Measurements from ENCODE around the gene ZBTB40. TPM values are rescaled to one million over a fixed set of nuclear protein-coding genes. Genes with fewer than 3 reads are reported as not detected.

ZBTB40 gene
- total RNA-seq, 1 experiment from 2014 or later, result 11.5 TPM

DNA sequence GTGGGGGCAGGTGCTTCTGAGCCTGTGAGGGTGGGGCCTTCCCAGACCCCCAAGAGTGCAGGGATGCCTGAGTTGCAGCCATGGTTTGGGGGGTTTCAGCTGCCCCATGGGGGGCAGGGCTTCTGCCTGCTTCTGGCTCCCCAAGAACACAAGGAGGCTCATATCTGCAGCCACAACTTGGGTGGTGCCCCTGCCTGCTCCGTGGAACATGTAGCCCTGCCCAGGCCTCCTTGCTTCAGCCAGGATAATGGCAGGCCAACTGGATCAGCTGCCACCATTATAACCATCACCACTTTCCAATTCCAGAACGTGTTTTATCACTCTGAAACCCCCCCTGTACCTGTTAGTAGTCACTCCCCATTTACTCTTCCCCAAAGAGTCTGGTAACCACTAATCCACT is 14.0 kb downstream of the ZBTB40 start:
- Mint-ChIP-seq H3K4me3 (no peak overlapping the region), H3K4me1 (peaks cover 15% of the 10 kb centered on the region), H3K36me3 (no peaks in the 10 kb centered on the region), H3K27me3 (ENCODE audit: low read depth) (no peaks in the 10 kb centered on the region), H3K27ac (no peak overlapping the region), H3K9me3 (no peaks in the 10 kb centered on the region)
- ChIA-PET CTCF (no interaction called here), POLR2A (interaction anchor here (0.6 kb wide), 1 partner anchor 12 kb away, joined by 5 read pairs; no protein-coding TSS in a partner anchor)
- DNase-seq (ENCODE audit: low spot score), result no peak
- ATAC-seq, result no peak
- TF ChIP-seq, protein P1, sequence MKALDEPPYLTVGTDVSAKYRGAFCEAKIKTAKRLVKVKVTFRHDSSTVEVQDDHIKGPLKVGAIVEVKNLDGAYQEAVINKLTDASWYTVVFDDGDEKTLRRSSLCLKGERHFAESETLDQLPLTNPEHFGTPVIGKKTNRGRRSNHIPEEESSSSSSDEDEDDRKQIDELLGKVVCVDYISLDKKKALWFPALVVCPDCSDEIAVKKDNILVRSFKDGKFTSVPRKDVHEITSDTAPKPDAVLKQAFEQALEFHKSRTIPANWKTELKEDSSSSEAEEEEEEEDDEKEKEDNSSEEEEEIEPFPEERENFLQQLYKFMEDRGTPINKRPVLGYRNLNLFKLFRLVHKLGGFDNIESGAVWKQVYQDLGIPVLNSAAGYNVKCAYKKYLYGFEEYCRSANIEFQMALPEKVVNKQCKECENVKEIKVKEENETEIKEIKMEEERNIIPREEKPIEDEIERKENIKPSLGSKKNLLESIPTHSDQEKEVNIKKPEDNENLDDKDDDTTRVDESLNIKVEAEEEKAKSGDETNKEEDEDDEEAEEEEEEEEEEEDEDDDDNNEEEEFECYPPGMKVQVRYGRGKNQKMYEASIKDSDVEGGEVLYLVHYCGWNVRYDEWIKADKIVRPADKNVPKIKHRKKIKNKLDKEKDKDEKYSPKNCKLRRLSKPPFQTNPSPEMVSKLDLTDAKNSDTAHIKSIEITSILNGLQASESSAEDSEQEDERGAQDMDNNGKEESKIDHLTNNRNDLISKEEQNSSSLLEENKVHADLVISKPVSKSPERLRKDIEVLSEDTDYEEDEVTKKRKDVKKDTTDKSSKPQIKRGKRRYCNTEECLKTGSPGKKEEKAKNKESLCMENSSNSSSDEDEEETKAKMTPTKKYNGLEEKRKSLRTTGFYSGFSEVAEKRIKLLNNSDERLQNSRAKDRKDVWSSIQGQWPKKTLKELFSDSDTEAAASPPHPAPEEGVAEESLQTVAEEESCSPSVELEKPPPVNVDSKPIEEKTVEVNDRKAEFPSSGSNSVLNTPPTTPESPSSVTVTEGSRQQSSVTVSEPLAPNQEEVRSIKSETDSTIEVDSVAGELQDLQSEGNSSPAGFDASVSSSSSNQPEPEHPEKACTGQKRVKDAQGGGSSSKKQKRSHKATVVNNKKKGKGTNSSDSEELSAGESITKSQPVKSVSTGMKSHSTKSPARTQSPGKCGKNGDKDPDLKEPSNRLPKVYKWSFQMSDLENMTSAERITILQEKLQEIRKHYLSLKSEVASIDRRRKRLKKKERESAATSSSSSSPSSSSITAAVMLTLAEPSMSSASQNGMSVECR (CRISPR knock-in tag; IDR thresholded peaks at IDR 0.05; ENCODE audit: borderline replicate concordance), result no peak
- TF ChIP-seq NR1H2 (CRISPR knock-in tag; IDR thresholded peaks at IDR 0.05) (no peak), ELF4 (CRISPR knock-in tag; IDR thresholded peaks at IDR 0.05; ENCODE audit: low read depth) (no peak), GRHL2 (CRISPR knock-in tag; IDR thresholded peaks at IDR 0.05; ENCODE audit: insufficient replicate concordance, severe bottlenecking) (no peak), MAX (CRISPR knock-in tag; IDR thresholded peaks at IDR 0.05) (no peak), ZNF671 (CRISPR knock-in tag; IDR thresholded peaks at IDR 0.05) (no peak), ZNF121 (CRISPR knock-in tag; IDR thresholded peaks at IDR 0.05) (no peak), ESRRA (CRISPR knock-in tag; IDR thresholded peaks at IDR 0.05; ENCODE audit: borderline replicate concordance) (no peak), CBFB (CRISPR knock-in tag; IDR thresholded peaks at IDR 0.05; ENCODE audit: low read depth) (no peak), CREB1 (CRISPR knock-in tag; IDR thresholded peaks at IDR 0.05) (no peak), KAT7 (CRISPR knock-in tag; IDR thresholded peaks at IDR 0.05; ENCODE audit: borderline replicate concordance) (no peak), TCF7 (CRISPR knock-in tag; IDR thresholded peaks at IDR 0.05; ENCODE audit: low read depth) (no peak), FOXK1 (CRISPR knock-in tag; IDR thresholded peaks at IDR 0.05) (no peak), ZNF532 (CRISPR knock-in tag; IDR thresholded peaks at IDR 0.05; ENCODE audit: borderline replicate concordance) (no peak), AR (CRISPR knock-in tag; IDR thresholded peaks at IDR 0.05) (no peak), ZNF138 (CRISPR knock-in tag; conservative IDR thresholded peaks at IDR 0.05) (no peak), JUN (CRISPR knock-in tag; IDR thresholded peaks at IDR 0.05) (no peak), HMGXB4 (CRISPR knock-in tag; IDR thresholded peaks at IDR 0.05) (no peak)
- TF ChIP-seq, protein P2, sequence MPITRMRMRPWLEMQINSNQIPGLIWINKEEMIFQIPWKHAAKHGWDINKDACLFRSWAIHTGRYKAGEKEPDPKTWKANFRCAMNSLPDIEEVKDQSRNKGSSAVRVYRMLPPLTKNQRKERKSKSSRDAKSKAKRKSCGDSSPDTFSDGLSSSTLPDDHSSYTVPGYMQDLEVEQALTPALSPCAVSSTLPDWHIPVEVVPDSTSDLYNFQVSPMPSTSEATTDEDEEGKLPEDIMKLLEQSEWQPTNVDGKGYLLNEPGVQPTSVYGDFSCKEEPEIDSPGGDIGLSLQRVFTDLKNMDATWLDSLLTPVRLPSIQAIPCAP (CRISPR knock-in tag; IDR thresholded peaks at IDR 0.05), result no peak
- TF ChIP-seq, protein P3, sequence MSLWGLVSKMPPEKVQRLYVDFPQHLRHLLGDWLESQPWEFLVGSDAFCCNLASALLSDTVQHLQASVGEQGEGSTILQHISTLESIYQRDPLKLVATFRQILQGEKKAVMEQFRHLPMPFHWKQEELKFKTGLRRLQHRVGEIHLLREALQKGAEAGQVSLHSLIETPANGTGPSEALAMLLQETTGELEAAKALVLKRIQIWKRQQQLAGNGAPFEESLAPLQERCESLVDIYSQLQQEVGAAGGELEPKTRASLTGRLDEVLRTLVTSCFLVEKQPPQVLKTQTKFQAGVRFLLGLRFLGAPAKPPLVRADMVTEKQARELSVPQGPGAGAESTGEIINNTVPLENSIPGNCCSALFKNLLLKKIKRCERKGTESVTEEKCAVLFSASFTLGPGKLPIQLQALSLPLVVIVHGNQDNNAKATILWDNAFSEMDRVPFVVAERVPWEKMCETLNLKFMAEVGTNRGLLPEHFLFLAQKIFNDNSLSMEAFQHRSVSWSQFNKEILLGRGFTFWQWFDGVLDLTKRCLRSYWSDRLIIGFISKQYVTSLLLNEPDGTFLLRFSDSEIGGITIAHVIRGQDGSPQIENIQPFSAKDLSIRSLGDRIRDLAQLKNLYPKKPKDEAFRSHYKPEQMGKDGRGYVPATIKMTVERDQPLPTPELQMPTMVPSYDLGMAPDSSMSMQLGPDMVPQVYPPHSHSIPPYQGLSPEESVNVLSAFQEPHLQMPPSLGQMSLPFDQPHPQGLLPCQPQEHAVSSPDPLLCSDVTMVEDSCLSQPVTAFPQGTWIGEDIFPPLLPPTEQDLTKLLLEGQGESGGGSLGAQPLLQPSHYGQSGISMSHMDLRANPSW (CRISPR knock-in tag; conservative IDR thresholded peaks at IDR 0.05; ENCODE audit: low read depth), result no peak
